Skeletal muscle tissue (tissue), 4 donors: Measurements from ENCODE around the gene CTNND2. TPM values are rescaled to one million over a fixed set of nuclear protein-coding genes. Genes with fewer than 3 reads are reported as not detected.

Source experiments
- H3K27ac ChIP-seq: one replicate; pipeline ENCODE4 v1.7.0; 2013; ENCODE audit warnings: mild to moderate bottlenecking, low read depth, low read length, inconsistent platforms
- H3K27me3 ChIP-seq, 3 donors: one replicate each; pipeline ENCODE4 v1.7.0; 2013; ENCODE audit warnings: low read length in 3 of 3; ENCODE audit not compliant: control insufficient read depth in 3 of 3, insufficient read depth in 3 of 3
- H3K36me3 ChIP-seq, 3 donors: one replicate each; pipeline ENCODE4 v1.7.0; 2013; ENCODE audit warnings: low read length in 3 of 3; ENCODE audit not compliant: control insufficient read depth in 3 of 3, insufficient read depth in 3 of 3
- H3K4me1 ChIP-seq, 3 donors: one replicate each; pipeline ENCODE4 v1.7.0; 2013; ENCODE audit warnings: low read length in 3 of 3, mild to moderate bottlenecking in 3 of 3; ENCODE audit not compliant: control insufficient read depth in 3 of 3, insufficient read depth in 3 of 3
- H3K4me3 ChIP-seq, 3 donors: one replicate each; pipeline ENCODE4 v1.7.0; 2013; ENCODE audit warnings: low read length in 3 of 3
- H3K9ac ChIP-seq, 3 donors: one replicate each; pipeline ENCODE4 v1.7.0; 2013; ENCODE audit warnings: low read length in 3 of 3, mild to moderate bottlenecking in 3 of 3, moderate library complexity in 2 of 3, low read depth in 1 of 3
- H3K9me3 ChIP-seq, 3 donors: one replicate each; pipeline ENCODE4 v1.7.0; 2013; ENCODE audit warnings: low read length in 3 of 3; ENCODE audit not compliant: control insufficient read depth in 3 of 3
- total RNA-seq: library from RNA; depleted of rRNA; stranded (reverse); fragments of >200 nt; gene quantifications from one replicate; pipeline ENCODE4 v1.2.3, GENCODE V29; 2014
- donor health status: Osteomylitis.

CTNND2 gene
- total RNA-seq, 1 donor from 2014 or later = 0.52 TPM

GRCh38 chr5:11888221-11888620 lies 16.0 kb downstream of the CTNND2 start:
- H3K4me3 ChIP-seq = no peak overlapping the region
- no peak overlapping the region for H3K27ac ChIP-seq
- H3K36me3 ChIP-seq = no peaks in the 10 kb centered on the region
- no peaks in the 10 kb centered on the region for H3K27me3 ChIP-seq
- H3K4me1 ChIP-seq = no peaks in the 10 kb centered on the region
- H3K9me3 ChIP-seq = no peaks in the 10 kb centered on the region
- no peak overlapping the region for H3K9ac ChIP-seq

- Histone ChIP-seq H3K9ac (no peak overlapping the region), H3K27me3 (no peaks in the 10 kb centered on the region), H3K4me1 (no peaks in the 10 kb centered on the region), H3K4me3 (no peak overlapping the region), H3K27ac (no peak overlapping the region), H3K36me3 (no peaks in the 10 kb centered on the region), H3K9me3 (no peaks in the 10 kb centered on the region)
Measured at GRCh38 chr5:11878814-11879213, 25.4 kb downstream of the CTNND2 start.

GRCh38 chr5:11873587-11873986 lies 30.7 kb downstream of the CTNND2 start:
- H3K4me3 ChIP-seq = no peak overlapping the region
- H3K27ac ChIP-seq = no peak overlapping the region
- H3K9ac ChIP-seq = no peak overlapping the region
- H3K27me3 ChIP-seq = no peaks in the 10 kb centered on the region
- no peaks in the 10 kb centered on the region for H3K9me3 ChIP-seq
- no peaks in the 10 kb centered on the region for H3K4me1 ChIP-seq
- H3K36me3 ChIP-seq = no peaks in the 10 kb centered on the region

- H3K9ac ChIP-seq = no peak overlapping the region
- no peaks in the 10 kb centered on the region for H3K27me3 ChIP-seq
- H3K27ac ChIP-seq = no peak overlapping the region
- no peaks in the 10 kb centered on the region for H3K36me3 ChIP-seq
- H3K4me1 ChIP-seq = no peaks in the 10 kb centered on the region
- H3K4me3 ChIP-seq = no peak overlapping the region
- no peaks in the 10 kb centered on the region for H3K9me3 ChIP-seq
Measured at GRCh38 chr5:11869203-11869602, 35.0 kb downstream of the CTNND2 start.

- H3K27ac ChIP-seq = no peak overlapping the region
- H3K36me3 ChIP-seq = no peaks in the 10 kb centered on the region
- no peaks in the 10 kb centered on the region for H3K4me1 ChIP-seq
- H3K4me3 ChIP-seq = no peak overlapping the region
- no peaks in the 10 kb centered on the region for H3K9me3 ChIP-seq
- no peak overlapping the region for H3K9ac ChIP-seq
- no peaks in the 10 kb centered on the region for H3K27me3 ChIP-seq
Measured at GRCh38 chr5:11863911-11864310, 40.3 kb downstream of the CTNND2 start.

- H3K27ac ChIP-seq = no peak overlapping the region
- H3K9me3 ChIP-seq = no peaks in the 10 kb centered on the region
- no peaks in the 10 kb centered on the region for H3K4me1 ChIP-seq
- no peak overlapping the region for H3K4me3 ChIP-seq
- no peak overlapping the region for H3K9ac ChIP-seq
- H3K27me3 ChIP-seq = no peaks in the 10 kb centered on the region
- no peaks in the 10 kb centered on the region for H3K36me3 ChIP-seq
Measured at GRCh38 chr5:11857391-11857790, 46.9 kb downstream of the CTNND2 start.

GRCh38 chr5:11854936-11855335 lies 49.3 kb downstream of the CTNND2 start:
- H3K4me1 ChIP-seq = no peaks in the 10 kb centered on the region
- no peak overlapping the region for H3K4me3 ChIP-seq
- no peak overlapping the region for H3K27ac ChIP-seq
- no peaks in the 10 kb centered on the region for H3K9me3 ChIP-seq
- H3K27me3 ChIP-seq = no peaks in the 10 kb centered on the region
- no peaks in the 10 kb centered on the region for H3K36me3 ChIP-seq
- H3K9ac ChIP-seq = no peak overlapping the region

GRCh38 chr5:11853796-11854195 lies 50.5 kb downstream of the CTNND2 start:
- no peaks in the 10 kb centered on the region for H3K9me3 ChIP-seq
- H3K27me3 ChIP-seq = no peaks in the 10 kb centered on the region
- no peak overlapping the region for H3K9ac ChIP-seq
- H3K27ac ChIP-seq = no peak overlapping the region
- no peaks in the 10 kb centered on the region for H3K36me3 ChIP-seq
- H3K4me3 ChIP-seq = no peak overlapping the region
- no peaks in the 10 kb centered on the region for H3K4me1 ChIP-seq

GRCh38 chr5:11853140-11853539 lies 51.1 kb downstream of the CTNND2 start:
- no peak overlapping the region for H3K4me3 ChIP-seq
- H3K27ac ChIP-seq = no peak overlapping the region
- H3K9me3 ChIP-seq = no peaks in the 10 kb centered on the region
- no peaks in the 10 kb centered on the region for H3K36me3 ChIP-seq
- no peaks in the 10 kb centered on the region for H3K27me3 ChIP-seq
- H3K4me1 ChIP-seq = no peaks in the 10 kb centered on the region
- no peak overlapping the region for H3K9ac ChIP-seq

GRCh38 chr5:11852717-11853087 lies 51.5 kb downstream of the CTNND2 start:
- Histone ChIP-seq H3K27me3 (no peaks in the 10 kb centered on the region), H3K36me3 (no peaks in the 10 kb centered on the region), H3K9ac (no peak overlapping the region), H3K27ac (no peak overlapping the region), H3K9me3 (no peaks in the 10 kb centered on the region), H3K4me3 (no peak overlapping the region), H3K4me1 (no peaks in the 10 kb centered on the region)
